GM19455 (cell line): ENCODE results near the gene DPYSL5.

Experiments
- ATAC-seq: cut with Tn5 transposase; IDR thresholded peaks from one replicate; pipeline ENCODE4 v1.9.1; 2021; ENCODE audit not compliant: unreplicated experiment

Gene DPYSL5

DNA sequence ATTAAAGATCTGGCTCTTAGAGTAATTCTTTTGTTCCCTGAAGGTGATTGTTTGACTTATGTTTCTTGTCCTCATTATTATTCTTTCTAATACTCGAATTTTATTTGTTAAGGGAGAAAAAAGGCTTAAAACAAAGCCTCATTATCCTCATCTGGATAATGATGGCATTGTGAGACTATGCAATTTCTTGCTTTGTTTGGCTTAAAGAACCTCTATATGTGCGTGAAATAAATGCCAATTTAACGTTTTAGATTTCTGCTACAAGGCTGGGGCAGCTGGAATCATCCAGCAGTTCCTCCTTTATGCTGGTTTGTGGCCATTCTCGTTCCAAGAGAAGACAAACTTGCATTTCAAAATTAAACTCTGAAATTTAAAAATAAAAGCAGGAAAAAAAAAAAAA, 4.9 kb upstream of the DPYSL5 start:
- ATAC-seq, result no peak

DNA sequence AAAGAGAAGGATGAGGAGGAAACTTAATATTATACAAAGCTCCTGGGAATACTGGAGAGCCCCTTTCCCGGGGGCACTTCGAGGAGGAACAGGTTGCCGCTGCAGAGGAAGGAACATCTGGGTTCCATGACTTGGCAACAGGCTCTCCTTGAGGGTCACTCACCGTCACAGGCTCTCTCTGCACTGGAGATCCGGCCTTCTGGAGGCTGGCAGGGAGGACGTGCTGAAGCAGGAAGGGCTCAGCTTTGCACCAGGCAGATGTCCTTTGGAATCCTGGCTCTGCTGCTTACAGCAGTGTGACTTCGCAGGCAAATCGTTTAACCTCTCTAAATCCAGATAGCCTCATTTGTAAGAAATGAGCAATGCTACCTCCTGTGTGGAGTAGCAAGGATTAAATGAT, 2.9 kb upstream of the DPYSL5 start:
- ATAC-seq, result no peak

GRCh38 chr2:26846334-26847306, 1.3 kb upstream of the DPYSL5 start:
- no peak for ATAC-seq

- no peak for ATAC-seq
Measured at GRCh38 chr2:26847307-26847654, 651 bp upstream of the DPYSL5 start.

- no peak for ATAC-seq
Measured at GRCh38 chr2:26848336-26849055, 564 bp downstream of the DPYSL5 start.

DNA sequence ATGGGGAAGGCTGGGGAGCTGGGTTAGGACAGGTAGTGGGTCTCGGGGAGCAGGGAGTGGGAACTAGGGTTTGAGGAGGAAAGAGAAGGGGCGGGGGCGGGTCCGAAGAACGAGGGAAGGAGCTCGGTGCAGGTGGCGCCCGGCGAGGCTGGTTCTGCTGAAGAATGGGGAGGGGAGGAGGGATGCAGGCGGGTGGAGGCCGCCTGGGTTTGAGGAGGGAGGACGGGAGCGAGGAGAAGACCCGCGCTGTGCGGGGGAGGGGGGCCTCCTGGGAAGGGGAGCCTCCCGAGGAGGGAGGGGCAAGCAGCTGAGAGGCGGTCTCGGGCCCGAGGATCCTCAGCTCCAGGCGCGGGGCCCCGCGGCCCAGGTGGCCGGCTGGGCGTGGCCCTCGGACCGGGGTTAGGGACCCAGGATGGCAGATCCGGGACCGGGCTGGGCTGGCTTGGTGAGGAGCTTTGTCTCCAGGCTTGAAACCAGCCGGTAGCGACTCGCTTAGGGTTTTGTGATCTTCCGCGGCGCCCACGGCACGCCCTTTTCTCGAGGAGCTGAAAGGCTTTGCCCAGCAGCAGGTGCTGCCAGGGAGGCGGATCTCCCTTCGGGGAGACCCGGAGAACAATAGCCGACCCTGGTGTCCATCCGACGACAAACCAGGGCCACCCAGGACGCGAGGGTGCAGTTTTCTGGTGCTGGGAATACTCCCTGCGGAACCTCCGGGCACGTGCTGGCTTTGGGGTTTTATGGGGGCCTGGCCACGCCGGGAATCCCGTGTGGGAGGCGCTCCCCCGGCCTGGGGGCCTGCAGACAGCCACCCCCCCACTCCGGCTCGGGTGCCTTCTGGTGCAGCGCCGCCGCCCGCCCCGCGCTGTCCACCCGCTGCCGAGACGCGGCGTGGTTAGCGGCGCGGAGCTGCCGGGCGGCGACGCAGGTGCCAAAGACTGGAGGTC, 1.4 kb downstream of the DPYSL5 start:
- no peak for ATAC-seq

DNA sequence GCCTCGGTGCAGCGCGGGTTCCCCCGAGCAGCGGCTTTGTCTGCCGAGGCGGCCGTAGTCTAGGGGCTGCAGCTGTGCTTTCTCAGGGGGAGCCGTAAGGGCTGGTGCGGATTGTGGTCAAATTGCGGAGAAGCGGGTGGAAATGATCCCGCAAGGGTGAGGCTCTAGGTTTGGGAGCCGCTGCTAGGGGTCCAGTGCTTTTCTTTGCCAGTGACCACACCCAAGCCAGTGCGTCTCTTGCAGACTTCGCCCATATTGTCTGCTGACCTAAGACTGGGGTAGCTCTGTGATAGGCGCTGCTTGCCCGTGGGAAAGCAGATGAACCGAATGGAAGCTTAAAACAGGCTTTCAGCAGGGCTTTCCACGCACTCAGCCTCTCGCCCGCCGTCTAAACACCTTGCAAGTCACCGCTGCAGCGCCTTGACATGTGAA, 2.1 kb downstream of the DPYSL5 start:
- no peak for ATAC-seq

DNA sequence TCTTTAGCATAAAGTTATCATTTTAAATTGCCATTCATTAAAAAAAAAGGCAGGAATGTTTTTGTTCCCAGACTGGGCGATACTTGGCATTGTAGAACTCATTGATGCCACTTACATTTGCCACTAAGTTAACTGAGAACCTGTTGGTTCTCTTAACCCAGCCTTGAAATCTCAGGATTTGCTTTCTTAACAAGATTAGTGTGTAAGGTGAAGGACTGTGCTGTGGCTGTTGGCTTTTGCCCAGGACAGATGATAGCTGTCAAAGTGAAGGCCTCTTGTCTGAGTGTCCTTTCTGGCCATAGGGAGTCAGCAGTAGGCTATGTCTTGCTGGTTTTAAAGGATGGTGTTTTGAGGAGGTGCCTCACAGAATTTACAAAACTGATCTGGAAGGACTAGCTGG, 2.6 kb downstream of the DPYSL5 start:
- ATAC-seq, result no peak

DNA sequence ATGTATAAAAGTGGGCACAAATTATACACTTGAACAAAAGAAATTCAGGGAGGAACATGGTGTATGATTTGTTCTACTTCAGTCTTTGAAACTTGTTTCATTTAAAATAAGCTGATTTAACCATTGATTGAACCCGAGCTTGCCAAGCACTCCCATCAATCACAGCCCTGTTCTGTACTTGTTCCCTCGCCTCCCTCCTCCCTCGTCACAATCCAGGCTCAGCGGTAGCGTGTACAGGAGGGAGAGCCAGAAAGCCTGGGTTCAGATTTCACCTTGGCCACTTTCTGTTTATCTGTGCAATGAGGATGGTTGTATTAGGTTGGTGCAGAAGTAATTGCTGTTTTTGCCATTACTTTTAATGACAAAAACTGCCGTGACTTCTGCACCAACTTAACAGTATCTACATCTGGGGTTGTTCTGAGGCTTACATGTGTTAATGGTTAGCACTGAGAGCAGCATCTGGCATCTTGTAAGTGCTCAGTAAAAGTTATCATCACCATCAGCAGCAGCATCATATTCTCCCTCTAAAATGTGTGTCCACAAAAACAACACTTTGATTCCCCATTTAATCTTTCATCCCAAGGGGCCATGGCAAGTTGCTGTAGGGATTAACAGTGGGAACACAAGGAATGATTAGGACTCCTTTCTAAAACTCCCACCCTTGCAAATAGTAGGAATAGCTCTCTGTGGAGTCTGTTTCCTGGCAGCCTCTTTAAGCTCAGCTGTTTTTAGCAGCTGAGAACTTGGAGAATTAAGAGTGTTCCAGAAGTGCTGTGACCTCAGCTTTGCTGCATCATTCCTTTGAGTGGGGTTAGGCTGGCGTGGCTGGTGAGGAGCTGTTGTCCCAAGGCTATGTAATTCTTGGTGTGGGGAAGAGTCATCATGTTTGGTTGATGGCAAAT, 4.7 kb downstream of the DPYSL5 start:
- ATAC-seq, result no peak

DNA sequence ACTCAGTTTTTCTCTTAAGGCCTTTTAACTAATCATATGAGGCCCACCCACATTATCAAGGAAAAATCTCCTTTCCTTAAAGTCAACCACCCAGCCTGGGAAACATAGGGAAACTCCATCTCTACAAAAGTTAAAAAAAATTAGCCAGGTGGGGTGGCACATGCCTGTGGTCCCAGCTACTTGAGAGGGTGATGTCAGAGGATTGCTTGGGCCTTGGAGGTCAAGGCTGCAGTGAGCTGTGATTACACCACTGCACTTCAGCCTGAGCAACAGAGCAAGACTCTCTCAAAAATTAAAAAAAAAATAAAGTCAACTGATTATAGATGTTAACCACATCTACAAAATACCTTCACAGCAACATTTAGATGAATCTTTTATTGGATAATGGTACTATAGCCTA, 5.8 kb downstream of the DPYSL5 start:
- ATAC-seq, result no peak

- no peak for ATAC-seq
Measured at GRCh38 chr2:26854283-26854827, 6.4 kb downstream of the DPYSL5 start.

GRCh38 chr2:26855466-26855865, 7.5 kb downstream of the DPYSL5 start:
- ATAC-seq, result no peak

DNA sequence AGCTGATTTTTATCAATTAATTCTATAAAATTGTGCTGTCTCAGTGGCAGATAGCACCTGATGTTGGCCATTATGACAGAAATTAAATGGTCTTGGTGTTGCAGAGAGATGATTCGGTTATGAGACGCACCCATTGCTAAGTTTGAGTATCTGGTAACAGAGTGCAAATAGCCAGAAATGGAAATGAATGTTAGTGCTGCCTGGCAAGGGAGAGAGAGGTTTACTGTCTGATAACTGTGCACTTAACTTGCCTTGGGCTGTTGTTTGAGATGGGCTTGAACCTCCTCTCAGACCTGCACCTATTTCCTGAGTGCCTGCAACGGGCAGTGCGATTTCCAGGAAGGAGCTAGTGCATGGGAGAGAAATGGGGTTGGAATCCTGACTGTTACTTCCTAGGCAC, 11.7 kb downstream of the DPYSL5 start:
- ATAC-seq, result no peak

DNA sequence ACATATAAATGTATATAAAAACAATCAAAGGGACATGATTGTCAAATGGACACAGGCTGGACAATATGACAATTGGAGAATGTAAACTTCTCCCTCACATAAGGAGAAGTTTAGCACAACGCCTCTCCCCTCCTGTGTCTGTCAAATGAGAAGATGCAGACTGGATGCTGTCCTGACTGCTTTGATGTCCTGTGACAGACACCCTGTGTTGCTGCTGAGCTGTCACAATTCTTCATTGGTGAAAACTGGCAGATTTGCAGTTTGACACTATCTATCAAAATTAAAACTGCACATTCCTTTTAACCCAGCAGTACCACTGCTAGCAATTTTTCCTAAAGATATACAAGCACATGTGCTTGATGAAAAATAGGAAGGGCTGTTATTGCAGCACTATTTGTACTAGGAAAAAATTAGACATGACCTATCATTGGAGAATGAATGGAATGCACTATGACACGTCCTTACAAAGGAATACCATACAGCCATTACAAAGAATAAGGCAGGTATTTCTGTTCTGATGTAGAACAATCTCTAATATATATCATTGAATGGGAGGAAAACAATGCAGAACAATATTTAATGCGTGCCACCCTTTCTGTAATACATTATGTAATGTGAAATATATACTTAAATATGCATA, 12.4 kb downstream of the DPYSL5 start:
- no peak for ATAC-seq

DNA sequence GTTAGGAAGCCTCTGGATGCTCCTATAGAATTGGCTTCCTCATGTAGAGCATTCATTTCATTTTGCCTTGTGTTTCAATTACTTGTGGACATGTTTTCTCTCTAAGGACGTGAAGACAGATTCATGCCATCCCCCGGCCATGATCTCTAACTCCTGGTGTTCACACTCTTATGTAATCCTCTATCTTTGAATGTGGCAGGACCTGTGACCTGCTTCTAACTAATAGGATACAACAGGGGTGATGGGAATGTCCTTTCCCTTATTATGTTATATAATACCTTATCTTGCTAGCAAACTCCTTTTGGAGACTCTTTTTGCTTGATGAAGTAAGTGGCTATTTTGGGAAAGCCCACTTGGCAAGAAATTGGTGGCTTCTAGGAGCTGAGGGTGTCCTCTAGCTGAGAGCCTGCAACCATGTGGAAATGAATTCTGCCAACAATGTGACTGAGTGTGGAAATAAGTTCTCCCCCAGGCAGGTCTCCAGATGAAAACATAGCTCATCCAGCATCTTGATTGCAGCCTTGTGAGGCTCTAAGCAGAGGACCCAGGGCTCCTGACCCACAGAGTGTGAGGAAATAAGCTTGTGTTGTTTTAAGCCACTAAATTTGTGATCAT, 13.8 kb downstream of the DPYSL5 start:
- no peak for ATAC-seq

- ATAC-seq, result no peak
Measured at GRCh38 chr2:26864226-26864625, 16.3 kb downstream of the DPYSL5 start.

DNA sequence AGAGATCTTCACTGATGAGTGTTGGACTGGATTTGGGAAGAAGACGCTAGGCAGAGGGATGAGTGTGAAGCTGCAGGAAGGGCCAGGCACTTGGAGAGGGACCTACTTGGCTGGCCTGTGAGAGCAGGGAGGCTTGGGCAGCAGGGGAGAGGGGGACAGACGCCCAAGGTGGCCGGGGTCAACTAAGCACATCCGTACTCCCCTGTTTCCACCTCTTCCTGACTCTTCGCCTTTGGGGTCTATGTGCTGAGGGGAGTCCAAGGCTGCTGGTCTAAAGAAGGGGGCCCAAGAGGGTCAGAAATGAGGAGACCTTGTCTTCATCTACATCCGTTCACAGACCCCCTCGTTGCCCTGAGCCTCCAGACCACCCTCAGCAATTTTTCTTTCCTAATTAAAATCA, 16.7 kb downstream of the DPYSL5 start:
- ATAC-seq, result no peak

DNA sequence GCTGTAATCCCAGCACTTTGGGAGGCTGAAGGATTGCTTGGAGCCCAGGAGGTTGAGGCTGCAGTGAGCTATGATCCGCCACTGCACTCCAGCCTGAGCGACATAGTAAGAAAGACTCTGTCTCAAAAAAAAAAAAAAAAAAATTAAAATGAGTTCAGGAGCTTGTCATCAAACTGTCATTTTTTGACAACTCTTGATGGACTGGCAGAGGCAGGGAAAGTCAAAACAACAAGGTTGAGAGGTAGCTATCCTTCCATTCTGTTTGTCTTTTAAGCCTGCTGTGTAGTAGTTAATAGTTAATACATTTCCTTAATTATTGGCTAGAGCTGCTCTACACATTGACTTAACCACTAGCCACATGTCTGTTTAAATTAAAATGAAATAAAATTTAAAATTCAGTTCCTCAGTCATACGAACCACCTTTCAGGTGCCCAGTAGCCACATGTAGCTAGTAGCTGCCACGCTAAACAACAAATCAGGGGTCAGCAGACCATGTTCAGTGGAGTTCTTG, 22.7 kb downstream of the DPYSL5 start:
- no peak for ATAC-seq
